HepG2 (cell line): ENCODE results near the gene OSBPL10. TPM values are rescaled to one million over a fixed set of nuclear protein-coding genes. Genes with fewer than 3 reads are reported as not detected.

ENCODE experiments used
- CCAR2 ChIP-seq: fragments of 200-400 bp; formaldehyde crosslinking; optimal IDR thresholded peaks from 2 replicates; pipeline ENCODE3; 2018; ENCODE audit warnings: low read depth, mild to moderate bottlenecking, low read length, moderate library complexity
- GABPB1 ChIP-seq: IDR thresholded peaks from 2 replicates; pipeline ENCODE4 v1.6.1; 2016; ENCODE audit warnings: mild to moderate bottlenecking, missing genetic modification reagents, moderate library complexity, missing compliant biosample characterization
- HCFC1 ChIP-seq: fragments of 150-350 bp; IDR thresholded peaks from 2 replicates; pipeline ENCODE4 v1.6.1; 2014; ENCODE audit warnings: low read depth, low read length
- MBNL3 ChIP-seq: fragments of 250-450 bp; sonication (Bioruptor Pico); conservative IDR thresholded peaks from 2 replicates; pipeline ENCODE4 v1.8.0; 2022; ENCODE audit warnings: mild to moderate bottlenecking, inconsistent platforms
- PCBP1 ChIP-seq: fragments of 200-400 bp; formaldehyde crosslinking; IDR thresholded peaks from 2 replicates; pipeline ENCODE4 v1.6.1; 2017; ENCODE audit warnings: mild to moderate bottlenecking, low read depth, low read length, borderline replicate concordance
- RFX3 ChIP-seq: IDR thresholded peaks from 2 replicates; pipeline ENCODE4 v1.6.1; 2016; ENCODE audit warnings: missing biosample characterization, missing genetic modification reagents
- SKI ChIP-seq: fragments of 450-650 bp; IDR thresholded peaks from one replicate; pipeline ENCODE4 v1.6.1; 2018; ENCODE audit warnings: mild to moderate bottlenecking; ENCODE audit not compliant: partially characterized antibody
- SMARCE1 ChIP-seq: fragments of 450-650 bp; IDR thresholded peaks from 2 replicates; pipeline ENCODE4 v1.6.1; 2017; ENCODE audit warnings: borderline replicate concordance
- ZBTB3 ChIP-seq: sonication (generic); formaldehyde crosslinking; IDR thresholded peaks from 2 replicates; pipeline ENCODE4 v1.4.0; 2020; ENCODE audit warnings: low read depth, mild to moderate bottlenecking, moderate library complexity, missing genetic modification reagents, borderline replicate concordance
- ZBTB33 ChIP-seq: sonication (generic); formaldehyde crosslinking; IDR thresholded peaks from 2 replicates; pipeline ENCODE4 v1.4.0; 2020; ENCODE audit warnings: missing genetic modification reagents
- ZBTB46 ChIP-seq: sonication (generic); formaldehyde crosslinking; IDR thresholded peaks from 2 replicates; pipeline ENCODE4 v1.4.0; 2020; ENCODE audit warnings: mild to moderate bottlenecking, missing genetic modification reagents, borderline replicate concordance
- ZFP36 ChIP-seq: fragments of 150-350 bp; IDR thresholded peaks from 2 replicates; pipeline ENCODE4 v1.6.1; 2018; ENCODE audit warnings: borderline replicate concordance, low read length, low read depth; ENCODE audit not compliant: partially characterized antibody
- ZFP91 ChIP-seq: sonication (generic); formaldehyde crosslinking; IDR thresholded peaks from 2 replicates; pipeline ENCODE4 v1.9.0; 2022; ENCODE audit warnings: missing genetic modification reagents, mild to moderate bottlenecking, borderline replicate concordance
- ZFYVE20 ChIP-seq: sonication (generic); formaldehyde crosslinking; IDR thresholded peaks from 2 replicates; pipeline ENCODE4 v1.8.0; 2023; ENCODE audit warnings: low read depth, mild to moderate bottlenecking, moderate library complexity, missing genetic modification reagents, borderline replicate concordance
- ZIK1 ChIP-seq: sonication (generic); formaldehyde crosslinking; IDR thresholded peaks from 2 replicates; pipeline ENCODE4 v1.5.0; 2020; ENCODE audit warnings: mild to moderate bottlenecking, low read depth, missing genetic modification reagents, borderline replicate concordance
- polyA plus RNA-seq, 8 experiments: library from polyadenylated mRNA; depleted of rRNA in 3 of 8; stranded (reverse) in 7 of 8; unstranded in 1 of 8; fragments of >200 nt; fragmentation: Illumina TruSeq in 4 of 8; extraction: Trizol in 4 of 8; gene quantifications; 2 replicates each; pipeline versions ENCODE4 v1.2.1 to v1.2.3, GENCODE V29; 2011 to 2016; ENCODE audit warnings: low read depth in 4 of 8, missing spikeins in 1 of 8, mixed read lengths in 1 of 8; ENCODE audit not compliant: insufficient read depth in 1 of 8
- total RNA-seq, 5 experiments: library from RNA; depleted of rRNA; stranded (reverse); fragments of >200 nt; fragmentation: Illumina TruSeq; extraction: Trizol; gene quantifications; 2 replicates each; pipeline ENCODE4 v1.2.3, GENCODE V29; 2016; ENCODE audit warnings: low read depth in 1 of 5
- TF ChIP-seq, protein P1 (sequence below): sonication (generic); formaldehyde crosslinking; IDR thresholded peaks from 2 replicates; pipeline ENCODE4 v1.5.0; 2020; ENCODE audit warnings: mild to moderate bottlenecking, missing genetic modification reagents, borderline replicate concordance
- TF ChIP-seq, protein P2 (sequence below): IDR thresholded peaks from 2 replicates; pipeline ENCODE4 v1.6.1; 2016; ENCODE audit warnings: missing genetic modification reagents, missing compliant biosample characterization

Gene OSBPL10
- total and polyA plus RNA-seq, 2 of the 13 experiments (the other 11 are each of a cell fraction or from before 2014, with no cell fraction given) = 10.3 to 28.6 TPM

DNA sequence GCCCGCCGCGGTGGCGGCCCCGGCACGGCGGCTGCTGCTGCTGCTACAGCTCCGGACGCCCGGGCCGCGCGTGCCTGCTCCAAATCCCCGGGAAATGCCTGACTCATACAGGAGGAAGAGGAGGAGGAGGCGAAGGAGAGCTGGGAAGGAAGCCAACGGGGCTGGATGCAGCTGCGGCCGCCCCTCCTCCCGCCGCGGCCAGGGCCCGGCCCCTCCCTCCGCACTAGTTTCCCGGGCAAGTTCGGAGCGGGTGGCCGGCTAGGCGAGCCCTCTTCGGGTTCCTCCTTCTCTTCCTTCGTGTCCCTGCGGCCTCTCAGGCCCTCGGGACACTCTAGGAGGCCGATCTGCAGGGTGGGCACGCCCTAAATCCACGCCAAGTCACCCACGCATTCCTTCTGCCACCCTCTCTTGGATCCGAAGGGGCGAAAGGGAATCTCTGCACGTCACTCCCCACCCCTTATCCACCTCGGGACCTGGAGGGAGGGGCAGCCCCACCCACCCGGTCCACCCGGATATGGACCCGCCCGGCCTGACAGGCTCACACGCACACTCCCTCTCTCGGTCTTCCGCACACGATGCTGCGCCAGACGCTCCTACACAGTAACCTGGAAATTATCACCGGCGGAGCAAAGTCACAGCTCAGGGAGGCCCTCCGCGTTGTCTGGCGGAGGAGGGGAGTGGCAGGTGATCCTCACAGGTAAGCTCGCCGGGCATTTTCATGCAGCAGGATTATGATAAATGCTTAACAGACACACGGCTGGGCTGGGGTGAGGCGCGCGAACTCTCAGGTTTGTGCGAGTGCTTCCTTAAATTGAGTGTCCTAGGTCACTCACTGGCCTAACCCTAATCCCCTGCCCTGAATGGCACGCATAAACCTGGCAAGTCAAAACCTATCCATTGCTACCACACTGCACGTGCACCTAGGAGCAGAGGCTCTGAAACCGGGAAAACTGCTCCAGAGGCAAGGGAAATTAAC lies at the start of gene OSBPL10, which contains the start of gene ZNF860 (continued):
- TF ChIP-seq ZBTB46 (CRISPR knock-in tag) (no peak), ZIK1 (CRISPR knock-in tag) (no peak), CCAR2 (peak; percentile 33), ZFP36 (no peak), GABPB1 (CRISPR knock-in tag) (peak; percentile 83), SMARCE1 (no peak), ZBTB3 (CRISPR knock-in tag) (no peak), ZFYVE20 (CRISPR knock-in tag) (no peak), PCBP1 (0 out of 2 replicates have a peak, but pooled peaks have one; percentile 12), RFX3 (CRISPR knock-in tag) (no peak), HCFC1 (no peak), SKI (no peak), ZFP91 (CRISPR knock-in tag) (no peak; the same call in 1 of the 2 replicates), MBNL3 (CRISPR knock-in tag) (no peak), ZBTB33 (CRISPR knock-in tag) (no peak; the same call in 1 of the 2 replicates)
- TF ChIP-seq, protein P1, sequence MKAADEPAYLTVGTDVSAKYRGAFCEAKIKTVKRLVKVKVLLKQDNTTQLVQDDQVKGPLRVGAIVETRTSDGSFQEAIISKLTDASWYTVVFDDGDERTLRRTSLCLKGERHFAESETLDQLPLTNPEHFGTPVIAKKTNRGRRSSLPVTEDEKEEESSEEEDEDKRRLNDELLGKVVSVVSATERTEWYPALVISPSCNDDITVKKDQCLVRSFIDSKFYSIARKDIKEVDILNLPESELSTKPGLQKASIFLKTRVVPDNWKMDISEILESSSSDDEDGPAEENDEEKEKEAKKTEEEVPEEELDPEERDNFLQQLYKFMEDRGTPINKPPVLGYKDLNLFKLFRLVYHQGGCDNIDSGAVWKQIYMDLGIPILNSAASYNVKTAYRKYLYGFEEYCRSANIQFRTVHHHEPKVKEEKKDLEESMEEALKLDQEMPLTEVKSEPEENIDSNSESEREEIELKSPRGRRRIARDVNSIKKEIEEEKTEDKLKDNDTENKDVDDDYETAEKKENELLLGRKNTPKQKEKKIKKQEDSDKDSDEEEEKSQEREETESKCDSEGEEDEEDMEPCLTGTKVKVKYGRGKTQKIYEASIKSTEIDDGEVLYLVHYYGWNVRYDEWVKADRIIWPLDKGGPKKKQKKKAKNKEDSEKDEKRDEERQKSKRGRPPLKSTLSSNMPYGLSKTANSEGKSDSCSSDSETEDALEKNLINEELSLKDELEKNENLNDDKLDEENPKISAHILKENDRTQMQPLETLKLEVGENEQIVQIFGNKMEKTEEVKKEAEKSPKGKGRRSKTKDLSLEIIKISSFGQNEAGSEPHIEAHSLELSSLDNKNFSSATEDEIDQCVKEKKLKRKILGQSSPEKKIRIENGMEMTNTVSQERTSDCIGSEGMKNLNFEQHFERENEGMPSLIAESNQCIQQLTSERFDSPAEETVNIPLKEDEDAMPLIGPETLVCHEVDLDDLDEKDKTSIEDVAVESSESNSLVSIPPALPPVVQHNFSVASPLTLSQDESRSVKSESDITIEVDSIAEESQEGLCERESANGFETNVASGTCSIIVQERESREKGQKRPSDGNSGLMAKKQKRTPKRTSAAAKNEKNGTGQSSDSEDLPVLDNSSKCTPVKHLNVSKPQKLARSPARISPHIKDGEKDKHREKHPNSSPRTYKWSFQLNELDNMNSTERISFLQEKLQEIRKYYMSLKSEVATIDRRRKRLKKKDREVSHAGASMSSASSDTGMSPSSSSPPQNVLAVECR = peak; percentile 20
- TF ChIP-seq, protein P2, sequence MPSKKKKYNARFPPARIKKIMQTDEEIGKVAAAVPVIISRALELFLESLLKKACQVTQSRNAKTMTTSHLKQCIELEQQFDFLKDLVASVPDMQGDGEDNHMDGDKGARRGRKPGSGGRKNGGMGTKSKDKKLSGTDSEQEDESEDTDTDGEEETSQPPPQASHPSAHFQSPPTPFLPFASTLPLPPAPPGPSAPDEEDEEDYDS (CRISPR knock-in tag) = 0 out of 2 replicates have a peak, but pooled peaks have one; percentile 22
